ENCODE data around the gene KIF17. TPM values are rescaled to one million over a fixed set of nuclear protein-coding genes. Genes with fewer than 3 reads are reported as not detected.
A peak's percentile ranks its signal among the peaks of the same experiment; 100 is the strongest.

The KIF17 gene
- total RNA-seq = under 1 TPM in 1 of 2 experiments, not detected in 1; 0.25 TPM

- DNase-seq = peak; percentile 77
- Mint-ChIP-seq H3K27ac (no peak within 1 kb of the TSS), H3K4me3 (peak within 1 kb of the TSS; percentile 36), H3K4me1 (peaks cover 8% of the 10 kb centered on the region), H3K36me3 (ENCODE audit: low read depth) (no peaks in the 10 kb centered on the region), H3K9me3 (ENCODE audit: low read depth) (no peaks in the 10 kb centered on the region), H3K27me3 (peaks cover 24% of the 10 kb centered on the region)
- CTCF ChIA-PET = interaction anchor here (0.5 to 0.7 kb wide), 2 partner anchors 903 to 1402 kb away, joined by 3 to 5 read pairs; no protein-coding TSS in a partner anchor
- POLR2A ChIA-PET = interaction anchor here (1.0 kb wide), 1 partner anchor 69 kb away, joined by 5 read pairs; the partner anchor contains the start of gene HP1BP3
- ATAC-seq = peak; percentile 78
- intact Hi-C loops (cut with DNase I, micrococcal nuclease) = loop anchor here in 1 of 2 experiments (1.0 to 2.0 kb wide), 2 partner anchors 16 to 69 kb away; partner anchors contain the start of gene HP1BP3
Measured at GRCh38 chr1:20717452-20718342, at the start of gene KIF17. KIF17 (minus strand) TSS chr1:20718007; CDS start chr1:20717706, 301 bp downstream.

- ChIA-PET POLR2A (no interaction called here), CTCF (interaction anchor here (0.5 to 1.8 kb wide), 6 partner anchors 9 to 464 kb away, joined by 3 to 8 read pairs (median 3); no protein-coding TSS in a partner anchor)
- no peaks in the 10 kb centered on the region for H3K9me3 Mint-ChIP-seq (ENCODE audit: low read depth)
- no peaks in the 10 kb centered on the region for H3K4me1 Mint-ChIP-seq
- DNase-seq = no peak
- H3K27me3 Mint-ChIP-seq = no peaks in the 10 kb centered on the region
- H3K4me3 Mint-ChIP-seq = no peak overlapping the region
- intact Hi-C loops (cut with DNase I, micrococcal nuclease) = no loop called here
- no peak for ATAC-seq
- H3K36me3 Mint-ChIP-seq (ENCODE audit: low read depth) = peaks cover 42% of the 10 kb centered on the region
- H3K27ac Mint-ChIP-seq = no peak overlapping the region
Measured at GRCh38 chr1:20767271-20767670, 49.5 kb upstream of the KIF17 start.

- DNase-seq = no peak
- H3K9me3 Mint-ChIP-seq (ENCODE audit: low read depth) = no peaks in the 10 kb centered on the region
- ChIA-PET CTCF (no interaction called here), POLR2A (interaction anchor here (0.6 kb wide), 1 partner anchor 23 kb away, joined by 3 read pairs; no protein-coding TSS in a partner anchor)
- no peaks in the 10 kb centered on the region for H3K4me1 Mint-ChIP-seq
- no peak overlapping the region for H3K4me3 Mint-ChIP-seq
- intact Hi-C loops (cut with DNase I, micrococcal nuclease) = no loop called here
- H3K36me3 Mint-ChIP-seq (ENCODE audit: low read depth) = peaks cover 49% of the 10 kb centered on the region
- ATAC-seq = no peak
- H3K27ac Mint-ChIP-seq = no peak overlapping the region
- no peaks in the 10 kb centered on the region for H3K27me3 Mint-ChIP-seq
Measured at GRCh38 chr1:20763417-20763816, 45.6 kb upstream of the KIF17 start.

GRCh38 chr1:20760322-20760721 lies 42.5 kb upstream of the KIF17 start:
- ChIA-PET POLR2A (no interaction called here), CTCF (interaction anchor here (0.7 to 0.8 kb wide), 2 partner anchors 36 to 173 kb away, joined by 3 to 5 read pairs; no protein-coding TSS in a partner anchor)
- Mint-ChIP-seq H3K27ac (no peak overlapping the region), H3K27me3 (no peaks in the 10 kb centered on the region), H3K4me3 (no peak overlapping the region), H3K9me3 (ENCODE audit: low read depth) (no peaks in the 10 kb centered on the region), H3K4me1 (no peaks in the 10 kb centered on the region), H3K36me3 (ENCODE audit: low read depth) (peaks cover 59% of the 10 kb centered on the region)
- intact Hi-C loops (cut with DNase I, micrococcal nuclease) = no loop called here
- DNase-seq (no peak), ATAC-seq (no peak)

GRCh38 chr1:20753589-20753988 lies 35.8 kb upstream of the KIF17 start:
- CTCF ChIA-PET = no interaction called here
- POLR2A ChIA-PET = no interaction called here
- no peak overlapping the region for H3K4me3 Mint-ChIP-seq
- peaks cover 41% of the 10 kb centered on the region for H3K36me3 Mint-ChIP-seq (ENCODE audit: low read depth)
- ATAC-seq = no peak
- H3K27ac Mint-ChIP-seq = peak overlapping the region; percentile 49
- intact Hi-C loops (cut with DNase I, micrococcal nuclease) = no loop called here
- no peaks in the 10 kb centered on the region for H3K4me1 Mint-ChIP-seq
- DNase-seq = no peak
- H3K27me3 Mint-ChIP-seq = no peaks in the 10 kb centered on the region
- no peaks in the 10 kb centered on the region for H3K9me3 Mint-ChIP-seq (ENCODE audit: low read depth)

GRCh38 chr1:20751462-20751990 lies 33.7 kb upstream of the KIF17 start:
- ATAC-seq (no peak), DNase-seq (no peak)
- Mint-ChIP-seq H3K4me3 (no peak overlapping the region), H3K27ac (no peak overlapping the region), H3K27me3 (no peaks in the 10 kb centered on the region), H3K9me3 (ENCODE audit: low read depth) (no peaks in the 10 kb centered on the region), H3K36me3 (ENCODE audit: low read depth) (peaks cover 41% of the 10 kb centered on the region), H3K4me1 (no peaks in the 10 kb centered on the region)
- intact Hi-C loops (cut with DNase I, micrococcal nuclease) = no loop called here
- CTCF ChIA-PET = no interaction called here
- POLR2A ChIA-PET = no interaction called here

- DNase-seq = no peak
- intact Hi-C loops (cut with DNase I, micrococcal nuclease) = no loop called here
- Mint-ChIP-seq H3K27ac (no peak overlapping the region), H3K36me3 (ENCODE audit: low read depth) (peaks cover 47% of the 10 kb centered on the region), H3K27me3 (no peaks in the 10 kb centered on the region), H3K4me3 (no peak overlapping the region), H3K9me3 (ENCODE audit: low read depth) (no peaks in the 10 kb centered on the region), H3K4me1 (no peaks in the 10 kb centered on the region)
- CTCF ChIA-PET = interaction anchor here (0.7 to 1.5 kb wide), 2 partner anchors 46 to 452 kb away, joined by 3 to 5 read pairs; no protein-coding TSS in a partner anchor
- POLR2A ChIA-PET = no interaction called here
- no peak for ATAC-seq
Measured at GRCh38 chr1:20742671-20743070, 24.9 kb upstream of the KIF17 start.

- DNase-seq (no peak), ATAC-seq (no peak)
- Mint-ChIP-seq H3K9me3 (ENCODE audit: low read depth) (no peaks in the 10 kb centered on the region), H3K27ac (no peak overlapping the region), H3K4me1 (no peaks in the 10 kb centered on the region), H3K36me3 (ENCODE audit: low read depth) (peaks cover 43% of the 10 kb centered on the region), H3K4me3 (no peak overlapping the region), H3K27me3 (no peaks in the 10 kb centered on the region)
- CTCF ChIA-PET = no interaction called here
- POLR2A ChIA-PET = no interaction called here
- intact Hi-C loops (cut with DNase I, micrococcal nuclease) = no loop called here
Measured at GRCh38 chr1:20740781-20741180, 23.0 kb upstream of the KIF17 start.

GRCh38 chr1:20739225-20739624 lies 21.4 kb upstream of the KIF17 start:
- no peak for ATAC-seq
- Mint-ChIP-seq H3K27me3 (no peaks in the 10 kb centered on the region), H3K4me3 (no peak overlapping the region), H3K4me1 (no peaks in the 10 kb centered on the region), H3K27ac (peak overlapping the region; percentile 8), H3K36me3 (ENCODE audit: low read depth) (peaks cover 33% of the 10 kb centered on the region), H3K9me3 (ENCODE audit: low read depth) (no peaks in the 10 kb centered on the region)
- DNase-seq = no peak
- CTCF ChIA-PET = no interaction called here
- POLR2A ChIA-PET = no interaction called here
- intact Hi-C loops (cut with DNase I, micrococcal nuclease) = no loop called here

GRCh38 chr1:20735581-20736111 lies 17.8 kb upstream of the KIF17 start:
- intact Hi-C loops (cut with DNase I, micrococcal nuclease) = no loop called here
- Mint-ChIP-seq H3K4me3 (no peak overlapping the region), H3K27me3 (peaks cover 9% of the 10 kb centered on the region), H3K27ac (no peak overlapping the region), H3K9me3 (ENCODE audit: low read depth) (no peaks in the 10 kb centered on the region), H3K4me1 (peaks cover 17% of the 10 kb centered on the region), H3K36me3 (ENCODE audit: low read depth) (peaks cover 14% of the 10 kb centered on the region)
- CTCF ChIA-PET = interaction anchor here (0.6 kb wide), 1 partner anchor 505 kb away, joined by 4 read pairs; no protein-coding TSS in a partner anchor
- POLR2A ChIA-PET = no interaction called here
- ATAC-seq = no peak
- DNase-seq = no peak

GRCh38 chr1:20733360-20733975 lies 15.7 kb upstream of the KIF17 start:
- H3K27ac Mint-ChIP-seq = no peak overlapping the region

More at GRCh38 chr1:20733360-20733975, 15.7 kb upstream of the KIF17 start:
- CTCF ChIA-PET = interaction anchor here (0.6 to 2.0 kb wide), 5 partner anchors 37 to 462 kb away, joined by 3 to 10 read pairs (median 5); no protein-coding TSS in a partner anchor
- intact Hi-C loops (cut with DNase I, micrococcal nuclease) = loop anchor here in 1 of 2 experiments (1.0 to 2.0 kb wide), 7 partner anchors 16 to 443 kb away; partner anchors contain the start of genes DDOST, EIF4G3 and PINK1
- Mint-ChIP-seq H3K4me3 (peak overlapping the region; percentile 74), H3K27me3 (peaks cover 16% of the 10 kb centered on the region), H3K9me3 (ENCODE audit: low read depth) (no peaks in the 10 kb centered on the region), H3K36me3 (ENCODE audit: low read depth) (peaks cover 9% of the 10 kb centered on the region), H3K4me1 (peaks cover 17% of the 10 kb centered on the region)
- ATAC-seq (peak; percentile 21), DNase-seq (no peak)
- POLR2A ChIA-PET = no interaction called here

Measured in activated CD4-positive, alpha-beta T cell treated with anti-CD3 and anti-CD28 coated beads for 36 hours (primary cell).